Duodenal mucosa (tissue), 2 donors: ENCODE results near the gene ENTPD7.

ENCODE experiments used
- H3K27ac ChIP-seq: one replicate; pipeline ENCODE4 v1.7.0; 2013; ENCODE audit warnings: low read depth, low read length
- H3K27me3 ChIP-seq, 2 donors: one replicate each; pipeline ENCODE4 v1.7.0; 2013; ENCODE audit warnings: low read length in 2 of 2, control low read depth in 1 of 2; ENCODE audit not compliant: insufficient read depth in 2 of 2, control insufficient read depth in 1 of 2
- H3K36me3 ChIP-seq, 2 donors: one replicate each; pipeline ENCODE4 v1.7.0; 2013; ENCODE audit warnings: low read length in 2 of 2, control low read depth in 1 of 2; ENCODE audit not compliant: insufficient read depth in 2 of 2, control insufficient read depth in 1 of 2
- H3K4me1 ChIP-seq, 2 donors: one replicate each; pipeline ENCODE4 v1.7.0; 2013; ENCODE audit warnings: low read length in 2 of 2, control low read depth in 1 of 2; ENCODE audit not compliant: insufficient read depth in 2 of 2, control insufficient read depth in 1 of 2
- H3K4me3 ChIP-seq, 2 donors: one replicate each; pipeline ENCODE4 v1.7.0; 2013; ENCODE audit warnings: low read length in 2 of 2, low read depth in 1 of 2
- H3K9ac ChIP-seq, 2 donors: one replicate each; pipeline ENCODE4 v1.7.0; 2013; ENCODE audit warnings: low read length in 2 of 2, low read depth in 1 of 2
- H3K9me3 ChIP-seq, 2 donors: one replicate each; pipeline ENCODE4 v1.7.0; 2013; ENCODE audit warnings: low read length in 2 of 2, control low read depth in 1 of 2; ENCODE audit not compliant: control insufficient read depth in 1 of 2

Gene ENTPD7, protein sequence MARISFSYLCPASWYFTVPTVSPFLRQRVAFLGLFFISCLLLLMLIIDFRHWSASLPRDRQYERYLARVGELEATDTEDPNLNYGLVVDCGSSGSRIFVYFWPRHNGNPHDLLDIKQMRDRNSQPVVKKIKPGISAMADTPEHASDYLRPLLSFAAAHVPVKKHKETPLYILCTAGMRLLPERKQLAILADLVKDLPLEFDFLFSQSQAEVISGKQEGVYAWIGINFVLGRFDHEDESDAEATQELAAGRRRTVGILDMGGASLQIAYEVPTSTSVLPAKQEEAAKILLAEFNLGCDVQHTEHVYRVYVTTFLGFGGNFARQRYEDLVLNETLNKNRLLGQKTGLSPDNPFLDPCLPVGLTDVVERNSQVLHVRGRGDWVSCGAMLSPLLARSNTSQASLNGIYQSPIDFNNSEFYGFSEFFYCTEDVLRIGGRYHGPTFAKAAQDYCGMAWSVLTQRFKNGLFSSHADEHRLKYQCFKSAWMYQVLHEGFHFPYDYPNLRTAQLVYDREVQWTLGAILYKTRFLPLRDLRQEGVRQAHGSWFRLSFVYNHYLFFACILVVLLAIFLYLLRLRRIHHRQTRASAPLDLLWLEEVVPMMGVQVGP

DNA sequence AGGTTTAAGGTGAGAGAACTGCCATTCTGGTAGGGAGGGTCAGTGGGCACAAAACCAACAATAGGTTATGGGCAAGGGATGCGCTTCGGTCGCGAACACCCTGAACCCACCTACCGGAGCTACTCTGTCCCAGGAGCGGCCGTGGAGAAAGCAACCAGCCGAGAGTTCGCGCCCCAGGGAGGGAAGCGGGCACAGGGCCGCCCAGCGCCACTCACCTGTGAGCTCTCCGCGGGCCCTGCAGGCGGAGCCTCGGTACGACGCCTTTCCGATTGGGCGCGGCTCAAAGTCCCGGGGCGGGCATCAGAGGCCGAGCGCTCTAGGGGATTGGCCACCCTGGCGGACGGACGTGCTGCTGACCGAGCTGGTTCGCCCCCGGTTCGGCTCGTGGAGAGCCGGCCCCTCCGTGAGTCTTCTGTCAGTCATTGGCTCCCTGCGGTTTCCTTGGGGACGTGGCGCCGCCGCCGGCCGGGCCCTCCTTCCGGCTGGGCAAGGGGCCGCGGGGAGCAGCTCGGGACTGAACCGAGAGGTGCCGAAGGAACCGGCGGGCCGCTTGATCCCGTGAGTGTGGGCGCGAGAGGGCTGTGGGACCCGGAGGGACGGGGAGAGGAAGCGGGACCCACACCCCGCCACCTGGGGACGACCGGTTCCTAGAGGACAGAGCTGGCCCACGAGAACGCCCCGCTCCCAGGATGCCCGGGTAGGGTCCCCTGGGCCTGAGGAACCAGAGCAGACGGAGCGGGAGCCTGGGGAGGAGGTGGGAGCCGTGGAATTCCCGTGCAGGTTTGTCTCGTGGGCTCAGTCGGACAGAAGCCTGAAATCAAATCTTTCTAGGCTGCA, at the start of gene ENTPD7:
Gene ENTPD7, plus strand, starts transcription at position 479 of the 837 bp plus-strand sequence. CDS start 448 bp downstream, outside the sequence.
- no peaks in the 10 kb centered on the region for H3K27me3 ChIP-seq
- H3K4me1 ChIP-seq: peaks cover 11 to 21% of the 10 kb centered on the region in 2 donors
- H3K27ac ChIP-seq: peak within 1 kb of the TSS; percentile 68
- H3K36me3 ChIP-seq: peaks cover 3 to 11% of the 10 kb centered on the region in 2 donors
- peak within 1 kb of the TSS; percentile 70 to 93 for H3K4me3 ChIP-seq
- peak within 1 kb of the TSS; percentile 84 to 88 for H3K9ac ChIP-seq
- no peaks in the 10 kb centered on the region for H3K9me3 ChIP-seq

DNA sequence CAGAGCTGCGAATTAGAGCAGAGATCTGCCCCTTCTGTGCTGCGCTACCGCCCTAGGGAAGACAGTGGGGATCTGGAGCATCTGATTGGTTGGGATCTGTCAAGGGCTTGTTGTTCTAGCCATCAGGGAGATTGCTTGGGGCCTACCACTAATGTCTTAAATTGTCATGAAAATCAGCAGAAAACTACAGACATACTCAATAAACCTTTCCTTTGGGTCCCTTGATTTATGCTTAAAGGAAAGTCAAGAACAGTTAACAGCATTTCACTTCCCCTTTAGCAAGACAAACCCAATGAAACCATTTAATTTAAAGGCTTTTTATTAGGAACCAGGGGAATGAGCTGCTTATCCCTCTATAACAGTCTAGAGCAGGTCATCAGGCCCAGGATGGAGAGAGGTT, 49.1 kb upstream of the ENTPD7 start:
- Histone ChIP-seq H3K27ac (no peak overlapping the region), H3K9ac (no peak overlapping the region), H3K36me3 (peaks cover 14 to 44% of the 10 kb centered on the region in 2 donors), H3K27me3 (no peaks in the 10 kb centered on the region), H3K9me3 (no peaks in the 10 kb centered on the region), H3K4me1 (no peaks in the 10 kb centered on the region), H3K4me3 (no peak overlapping the region)

DNA sequence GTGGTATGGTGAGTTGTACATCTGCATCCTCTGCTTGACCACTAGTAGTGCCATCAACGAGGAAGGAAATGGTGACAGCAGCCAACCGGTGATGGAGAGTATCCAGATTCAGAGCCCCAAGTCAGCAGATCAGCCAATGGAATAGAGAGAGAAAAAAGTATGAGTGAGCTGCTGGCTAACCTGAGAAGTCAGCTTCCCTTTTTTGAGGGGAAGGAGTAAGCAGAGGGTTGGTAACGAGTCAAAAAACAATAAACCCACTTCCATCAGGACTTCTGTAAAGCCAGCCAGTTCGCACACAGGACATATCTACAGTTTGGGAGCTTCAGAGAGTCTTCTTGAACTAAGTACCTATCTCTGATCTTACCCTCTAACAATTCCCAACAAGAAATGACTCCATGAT, 48.0 kb upstream of the ENTPD7 start:
- Histone ChIP-seq H3K9me3 (no peaks in the 10 kb centered on the region), H3K9ac (no peak overlapping the region), H3K4me3 (no peak overlapping the region), H3K36me3 (peaks cover 14 to 44% of the 10 kb centered on the region in 2 donors), H3K27me3 (no peaks in the 10 kb centered on the region), H3K4me1 (no peaks in the 10 kb centered on the region), H3K27ac (no peak overlapping the region)

DNA sequence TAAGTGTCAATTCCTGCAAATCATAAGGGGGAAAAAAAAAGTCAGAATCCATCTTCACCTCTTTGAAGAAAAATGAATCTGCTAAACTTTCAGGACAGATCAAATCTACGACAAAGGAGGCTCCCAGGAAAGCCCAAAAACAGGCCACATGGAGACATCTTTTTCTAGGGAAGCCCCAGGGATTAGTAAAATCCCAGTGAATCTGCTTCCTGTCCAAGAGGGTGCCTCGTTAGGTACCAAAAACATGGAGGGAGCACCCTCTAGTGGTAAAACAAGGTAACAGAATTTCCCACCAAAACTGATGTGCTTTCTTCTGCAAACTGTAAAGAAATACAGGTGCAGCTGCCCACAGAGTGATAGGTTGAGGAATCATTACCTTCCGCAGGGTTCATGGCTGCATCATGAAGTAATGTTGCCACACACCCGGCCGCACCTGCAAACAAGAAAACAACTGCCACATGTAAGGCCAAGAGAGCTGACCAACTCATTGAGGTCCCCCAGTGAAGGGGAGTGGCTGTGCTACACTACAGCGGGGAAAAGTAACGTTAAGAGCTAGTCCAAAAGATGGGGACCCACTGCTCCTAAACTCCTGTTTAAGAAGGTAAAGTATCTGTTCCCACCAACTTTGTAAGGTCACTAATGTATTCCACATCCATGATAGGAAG, 47.0 kb upstream of the ENTPD7 start:
- no peaks in the 10 kb centered on the region for H3K27me3 ChIP-seq
- no peak overlapping the region for H3K9ac ChIP-seq
- H3K36me3 ChIP-seq: peaks cover 14 to 44% of the 10 kb centered on the region in 2 donors
- H3K4me3 ChIP-seq: no peak overlapping the region
- H3K4me1 ChIP-seq: peaks cover 8% of the 10 kb centered on the region in 2 donors
- no peaks in the 10 kb centered on the region for H3K9me3 ChIP-seq
- H3K27ac ChIP-seq: no peak overlapping the region

DNA sequence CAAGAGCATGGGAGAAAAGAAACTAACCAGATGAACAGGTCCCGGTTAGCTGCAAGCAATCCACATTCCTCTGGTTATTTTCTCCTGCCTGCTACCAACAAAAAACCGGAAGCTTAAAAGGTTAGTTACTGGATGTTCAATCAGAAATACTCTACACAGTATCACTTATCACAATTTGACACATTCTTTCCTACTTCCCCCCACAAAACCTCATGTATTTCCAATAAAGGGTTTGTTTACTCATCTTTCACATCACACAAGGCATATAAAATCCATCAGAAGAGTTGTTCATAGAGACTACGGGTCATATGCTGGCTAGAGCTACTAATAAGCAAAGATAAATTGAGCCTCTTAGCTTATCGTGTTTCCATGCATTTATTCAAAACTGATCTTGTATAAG, 43.9 kb upstream of the ENTPD7 start:
- Histone ChIP-seq H3K9me3 (no peaks in the 10 kb centered on the region), H3K27ac (no peak overlapping the region), H3K4me3 (no peak overlapping the region), H3K4me1 (peaks cover 22 to 32% of the 10 kb centered on the region in 2 donors), H3K27me3 (no peaks in the 10 kb centered on the region), H3K36me3 (peaks cover 13 to 35% of the 10 kb centered on the region in 2 donors), H3K9ac (no peak overlapping the region)

DNA sequence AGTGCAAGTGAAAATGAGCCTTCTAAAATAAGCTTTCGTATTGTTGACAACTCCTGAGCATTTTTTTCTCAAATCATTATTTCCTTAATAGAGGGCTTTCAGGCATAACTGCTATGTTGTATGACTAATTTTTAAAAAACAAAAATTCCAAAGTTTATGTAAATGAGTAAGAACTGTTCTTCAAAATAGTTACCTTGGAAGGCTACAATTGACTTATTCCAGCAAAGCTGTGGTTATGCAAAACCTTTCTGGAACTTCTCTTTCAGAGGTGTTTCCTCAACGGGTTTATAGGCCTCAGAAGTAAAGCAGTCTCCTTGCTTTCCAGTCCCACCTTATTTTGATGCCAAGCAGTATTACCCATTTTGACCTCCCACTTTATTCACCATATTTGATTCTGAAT, 41.6 kb upstream of the ENTPD7 start:
- Histone ChIP-seq H3K27me3 (no peaks in the 10 kb centered on the region), H3K27ac (no peak overlapping the region), H3K9ac (no peak overlapping the region), H3K9me3 (no peaks in the 10 kb centered on the region), H3K4me3 (peak overlapping the region; percentile 87 to 93), H3K36me3 (peaks cover 5 to 17% of the 10 kb centered on the region in 2 donors), H3K4me1 (peaks cover 22 to 39% of the 10 kb centered on the region in 2 donors)

DNA sequence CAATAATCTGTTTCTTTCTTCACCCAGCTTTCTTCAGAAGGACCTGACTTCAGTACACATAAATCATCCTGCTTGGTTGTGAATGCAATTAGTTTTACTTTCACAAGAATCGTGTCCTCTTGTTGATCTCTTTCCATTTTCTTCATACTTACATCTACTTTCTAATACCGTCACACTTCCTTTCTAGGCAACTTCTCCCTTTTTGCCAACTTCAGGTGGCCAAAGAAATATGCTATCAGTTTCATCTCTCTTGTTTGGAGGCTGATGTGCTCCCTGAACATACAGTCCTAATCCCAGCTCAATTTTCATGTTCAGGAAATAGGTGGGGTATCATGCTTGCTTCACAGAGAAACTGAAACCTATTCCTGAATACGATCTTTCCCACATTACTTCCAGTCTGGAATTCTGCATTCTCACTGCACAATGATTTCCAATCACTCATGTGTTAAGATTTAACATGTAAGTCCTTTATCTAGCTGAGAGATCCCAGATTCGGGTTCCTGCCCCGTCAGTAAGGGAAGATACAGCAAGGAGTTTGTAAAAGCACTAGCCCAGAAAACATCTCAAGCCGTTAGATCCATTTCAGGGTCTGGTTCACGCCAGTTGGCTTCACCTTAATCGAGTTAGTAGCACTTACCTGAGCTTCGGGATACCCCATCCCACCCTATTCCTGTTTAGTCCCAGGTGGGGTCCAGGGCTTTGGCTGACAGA, 40.1 kb upstream of the ENTPD7 start:
- peaks cover 0 to 3% of the 10 kb centered on the region in 2 donors for H3K36me3 ChIP-seq
- peak overlapping the region; percentile 70 for H3K27ac ChIP-seq
- H3K9me3 ChIP-seq: no peaks in the 10 kb centered on the region
- no peaks in the 10 kb centered on the region for H3K27me3 ChIP-seq
- H3K4me3 ChIP-seq: peak overlapping the region; percentile 87 to 93
- peak overlapping the region; percentile 78 to 92 for H3K9ac ChIP-seq
- peaks cover 22 to 39% of the 10 kb centered on the region in 2 donors for H3K4me1 ChIP-seq

DNA sequence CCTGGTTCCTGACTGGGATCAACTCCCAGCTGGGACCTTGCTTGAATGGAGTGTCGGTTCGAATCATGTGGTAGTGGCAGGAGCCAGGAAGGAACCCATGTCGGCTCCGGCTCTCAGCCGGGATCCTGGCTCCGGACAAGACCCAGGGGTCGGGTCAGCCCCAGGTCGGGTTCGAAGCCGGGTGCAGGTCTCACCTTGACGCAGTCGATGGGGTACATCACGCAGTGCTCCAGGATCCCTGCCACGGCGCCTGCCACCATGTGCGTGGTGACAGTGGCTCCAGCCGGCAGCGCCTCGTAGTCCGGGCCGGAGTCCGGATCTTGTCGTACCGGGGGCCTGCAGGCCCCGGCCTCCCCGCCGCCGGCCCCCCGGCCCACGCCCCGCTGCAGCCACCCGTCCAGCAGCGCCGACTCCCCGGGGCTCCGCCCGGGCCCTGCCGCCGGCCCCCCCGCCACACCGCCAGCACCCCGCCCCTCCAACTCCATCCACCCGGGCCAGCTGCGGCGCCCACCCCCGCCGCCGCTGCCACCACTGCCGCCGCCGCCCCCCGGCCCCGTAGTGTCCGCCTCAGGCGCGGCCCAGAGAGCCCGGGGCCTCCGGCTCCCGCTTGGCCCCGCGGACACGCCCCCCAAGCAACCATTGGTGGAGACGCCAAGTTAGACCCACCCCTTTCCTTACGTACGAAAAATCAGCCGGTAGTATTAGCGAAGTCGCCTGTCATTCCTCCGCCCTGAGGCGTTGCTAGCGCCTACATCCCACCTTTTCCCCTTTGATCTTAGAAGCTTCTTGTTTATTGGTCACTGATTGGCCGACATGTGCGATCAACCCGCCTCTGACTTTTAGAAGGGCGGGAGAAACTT, 39.2 kb upstream of the ENTPD7 start, which contains the start of gene SLC25A28:
Gene SLC25A28, minus strand, starts transcription at position 589 of the 860 bp plus-strand sequence. Its CDS starts 104 bp downstream, at position 485.
- H3K27ac ChIP-seq: peak within 1 kb of the TSS; percentile 97
- peaks cover 22 to 39% of the 10 kb centered on the region in 2 donors for H3K4me1 ChIP-seq
- no peaks in the 10 kb centered on the region for H3K27me3 ChIP-seq
- no peaks in the 10 kb centered on the region for H3K36me3 ChIP-seq
- H3K9me3 ChIP-seq: no peaks in the 10 kb centered on the region
- peak within 1 kb of the TSS; percentile 87 to 93 for H3K4me3 ChIP-seq
- peak within 1 kb of the TSS; percentile 78 to 92 for H3K9ac ChIP-seq
